Ishikawa (cell line): ENCODE results near the gene RBM42.

Experiments
- CEBPB ChIP-seq: IDR thresholded peaks from 2 replicates; pipeline ENCODE4 v1.6.1; 2012
- CREB1 ChIP-seq: IDR thresholded peaks from 2 replicates; pipeline ENCODE4 v1.6.1; 2012; ENCODE audit warnings: low read depth
- EGR1 ChIP-seq: IDR thresholded peaks from 2 replicates; pipeline ENCODE4 v1.6.1; 2012
- EP300 ChIP-seq: IDR thresholded peaks from 2 replicates; pipeline ENCODE4 v1.6.1; 2012; ENCODE audit warnings: borderline replicate concordance
- MAX ChIP-seq: IDR thresholded peaks from 2 replicates; pipeline ENCODE4 v1.6.1; 2012
- RAD21 ChIP-seq: IDR thresholded peaks from 2 replicates; pipeline ENCODE4 v1.6.1; 2012; ENCODE audit warnings: low read depth
- TAF1 ChIP-seq: IDR thresholded peaks from 2 replicates; pipeline ENCODE4 v1.6.1; 2012; ENCODE audit warnings: low read depth, mild to moderate bottlenecking
- TCF12 ChIP-seq: IDR thresholded peaks from 2 replicates; pipeline ENCODE4 v1.6.1; 2012; ENCODE audit warnings: low read depth
- YY1 ChIP-seq: IDR thresholded peaks from 2 replicates; pipeline ENCODE4 v1.6.1; 2012; ENCODE audit warnings: low read depth
- TF ChIP-seq, protein P1 (sequence below): IDR thresholded peaks from 2 replicates; pipeline ENCODE4 v1.6.1; 2012; ENCODE audit warnings: low read depth, mild to moderate bottlenecking
- TF ChIP-seq, protein P2 (sequence below): IDR thresholded peaks from 2 replicates; pipeline ENCODE4 v1.6.1; 2012

- TF ChIP-seq EP300, result no peak
- TF ChIP-seq RAD21, result no peak
- TF ChIP-seq CEBPB, result no peak
- no peak; the same call in none of the 2 replicates for TF ChIP-seq MAX
- TF ChIP-seq TAF1, result no peak
- TF ChIP-seq EGR1, result no peak
- TF ChIP-seq, protein P1, sequence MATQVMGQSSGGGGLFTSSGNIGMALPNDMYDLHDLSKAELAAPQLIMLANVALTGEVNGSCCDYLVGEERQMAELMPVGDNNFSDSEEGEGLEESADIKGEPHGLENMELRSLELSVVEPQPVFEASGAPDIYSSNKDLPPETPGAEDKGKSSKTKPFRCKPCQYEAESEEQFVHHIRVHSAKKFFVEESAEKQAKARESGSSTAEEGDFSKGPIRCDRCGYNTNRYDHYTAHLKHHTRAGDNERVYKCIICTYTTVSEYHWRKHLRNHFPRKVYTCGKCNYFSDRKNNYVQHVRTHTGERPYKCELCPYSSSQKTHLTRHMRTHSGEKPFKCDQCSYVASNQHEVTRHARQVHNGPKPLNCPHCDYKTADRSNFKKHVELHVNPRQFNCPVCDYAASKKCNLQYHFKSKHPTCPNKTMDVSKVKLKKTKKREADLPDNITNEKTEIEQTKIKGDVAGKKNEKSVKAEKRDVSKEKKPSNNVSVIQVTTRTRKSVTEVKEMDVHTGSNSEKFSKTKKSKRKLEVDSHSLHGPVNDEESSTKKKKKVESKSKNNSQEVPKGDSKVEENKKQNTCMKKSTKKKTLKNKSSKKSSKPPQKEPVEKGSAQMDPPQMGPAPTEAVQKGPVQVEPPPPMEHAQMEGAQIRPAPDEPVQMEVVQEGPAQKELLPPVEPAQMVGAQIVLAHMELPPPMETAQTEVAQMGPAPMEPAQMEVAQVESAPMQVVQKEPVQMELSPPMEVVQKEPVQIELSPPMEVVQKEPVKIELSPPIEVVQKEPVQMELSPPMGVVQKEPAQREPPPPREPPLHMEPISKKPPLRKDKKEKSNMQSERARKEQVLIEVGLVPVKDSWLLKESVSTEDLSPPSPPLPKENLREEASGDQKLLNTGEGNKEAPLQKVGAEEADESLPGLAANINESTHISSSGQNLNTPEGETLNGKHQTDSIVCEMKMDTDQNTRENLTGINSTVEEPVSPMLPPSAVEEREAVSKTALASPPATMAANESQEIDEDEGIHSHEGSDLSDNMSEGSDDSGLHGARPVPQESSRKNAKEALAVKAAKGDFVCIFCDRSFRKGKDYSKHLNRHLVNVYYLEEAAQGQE, result peak; percentile 65
- no peak for TF ChIP-seq YY1
- TF ChIP-seq, protein P2, sequence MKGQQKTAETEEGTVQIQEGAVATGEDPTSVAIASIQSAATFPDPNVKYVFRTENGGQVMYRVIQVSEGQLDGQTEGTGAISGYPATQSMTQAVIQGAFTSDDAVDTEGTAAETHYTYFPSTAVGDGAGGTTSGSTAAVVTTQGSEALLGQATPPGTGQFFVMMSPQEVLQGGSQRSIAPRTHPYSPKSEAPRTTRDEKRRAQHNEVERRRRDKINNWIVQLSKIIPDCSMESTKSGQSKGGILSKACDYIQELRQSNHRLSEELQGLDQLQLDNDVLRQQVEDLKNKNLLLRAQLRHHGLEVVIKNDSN, result no peak
- 0 out of 2 replicates have a peak, but pooled peaks have one; percentile 7 for TF ChIP-seq TCF12
- TF ChIP-seq CREB1, result no peak
These were observed 15.6 kb downstream of the RBM42 start for GRCh38 chr19:35644206-35644986.
